Measurements from ENCODE around the gene SH2B3. TPM values are rescaled to one million over a fixed set of nuclear protein-coding genes. Genes with fewer than 3 reads are reported as not detected.

Gene SH2B3
- total and polyA plus RNA-seq, 2 donors (not counting 1 experiment from before 2014, with no cell fraction given): 21.9 to 69.4 TPM

DNA sequence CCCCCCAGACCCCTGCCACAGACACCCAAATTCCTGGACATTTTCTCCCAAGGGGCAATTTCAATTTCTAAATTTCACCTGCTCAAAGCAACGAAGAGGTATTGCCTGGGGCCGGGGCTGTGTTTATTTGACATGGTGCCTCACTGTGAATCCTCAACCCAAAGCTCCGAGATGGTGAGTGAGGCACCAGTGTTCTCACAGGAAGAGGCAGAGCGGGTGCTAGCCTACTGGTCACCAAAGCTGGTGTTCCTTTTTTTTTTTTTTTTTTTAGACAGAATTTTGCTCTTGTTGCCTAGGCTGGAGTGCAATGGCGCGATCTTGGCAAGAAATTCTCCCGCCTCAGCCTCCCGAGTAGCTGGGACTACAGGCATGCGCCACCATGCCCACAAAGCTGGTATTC, 14.8 kb upstream of the SH2B3 start:
- TF ChIP-seq, protein P1, sequence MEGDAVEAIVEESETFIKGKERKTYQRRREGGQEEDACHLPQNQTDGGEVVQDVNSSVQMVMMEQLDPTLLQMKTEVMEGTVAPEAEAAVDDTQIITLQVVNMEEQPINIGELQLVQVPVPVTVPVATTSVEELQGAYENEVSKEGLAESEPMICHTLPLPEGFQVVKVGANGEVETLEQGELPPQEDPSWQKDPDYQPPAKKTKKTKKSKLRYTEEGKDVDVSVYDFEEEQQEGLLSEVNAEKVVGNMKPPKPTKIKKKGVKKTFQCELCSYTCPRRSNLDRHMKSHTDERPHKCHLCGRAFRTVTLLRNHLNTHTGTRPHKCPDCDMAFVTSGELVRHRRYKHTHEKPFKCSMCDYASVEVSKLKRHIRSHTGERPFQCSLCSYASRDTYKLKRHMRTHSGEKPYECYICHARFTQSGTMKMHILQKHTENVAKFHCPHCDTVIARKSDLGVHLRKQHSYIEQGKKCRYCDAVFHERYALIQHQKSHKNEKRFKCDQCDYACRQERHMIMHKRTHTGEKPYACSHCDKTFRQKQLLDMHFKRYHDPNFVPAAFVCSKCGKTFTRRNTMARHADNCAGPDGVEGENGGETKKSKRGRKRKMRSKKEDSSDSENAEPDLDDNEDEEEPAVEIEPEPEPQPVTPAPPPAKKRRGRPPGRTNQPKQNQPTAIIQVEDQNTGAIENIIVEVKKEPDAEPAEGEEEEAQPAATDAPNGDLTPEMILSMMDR (IDR thresholded peaks at IDR 0.05): no peak
- no peak for TF ChIP-seq EZH2 (IDR thresholded peaks at IDR 0.05; ENCODE audit: borderline replicate concordance, insufficient read depth, low read depth, low read length, poor library complexity, severe bottlenecking)
- DNase-seq: no peak
- Histone ChIP-seq H3K4me3 (ENCODE audit: control extremely low read depth in 1 of 5, extremely low read depth in 1 of 5, insufficient read depth in 1 of 5, low read depth in 2 of 5, low read length in 4 of 5) (no peak overlapping the region), H3K27me3 (replicated peaks in 1 of 4; ENCODE audit: control extremely low read depth in 1 of 4, control insufficient read depth in 3 of 4, insufficient read depth in 4 of 4, low read length in 3 of 4) (no peaks in the 10 kb centered on the region), H2AFZ (ENCODE audit: insufficient read depth, low read depth, low read length, poor library complexity, severe bottlenecking) (no peak overlapping the region), H3K9me3 (ENCODE audit: control extremely low read depth in 1 of 3, control insufficient read depth in 2 of 3, insufficient read depth in 1 of 3, low read length in 2 of 3) (no peaks in the 10 kb centered on the region), H3K27ac (ENCODE audit: low read length in 2 of 2) (no peak overlapping the region), H3K36me3 (replicated peaks in 1 of 2; ENCODE audit: control extremely low read depth in 1 of 2, control insufficient read depth in 1 of 2, extremely low read depth in 1 of 2, insufficient read depth in 2 of 2, low read length in 1 of 2) (no peaks in the 10 kb centered on the region), H3K4me2 (replicated peaks; ENCODE audit: low read depth, low read length, poor library complexity, severe bottlenecking) (no peak overlapping the region), H3K79me2 (ENCODE audit: control insufficient read depth, insufficient read depth, low read length) (no peaks in the 10 kb centered on the region), H3K4me1 (ENCODE audit: control insufficient read depth in 2 of 2, insufficient read depth in 2 of 2, low read length in 2 of 2) (peaks cover 0 to 12% of the 10 kb centered on the region in 2 donors), H4K20me1 (ENCODE audit: control insufficient read depth, insufficient read depth, low read length, poor library complexity, severe bottlenecking) (no peaks in the 10 kb centered on the region), H3K9ac (ENCODE audit: low read length) (no peak overlapping the region)
- Mint-ChIP-seq H3K27ac (no peak overlapping the region), H3K4me1 (peaks cover 15% of the 10 kb centered on the region), H3K4me3 (no peak overlapping the region), H3K27me3 (no peaks in the 10 kb centered on the region), H3K9me3 (ENCODE audit: insufficient read depth) (no peaks in the 10 kb centered on the region)
- no peak for ATAC-seq (ENCODE audit: low read depth)
- POLR2A ChIA-PET: no interaction called here
- CTCF ChIA-PET: interaction anchor here (0.7 to 2.0 kb wide), 2 partner anchors 60 to 61 kb away, joined by 3 to 8 read pairs; no protein-coding TSS in a partner anchor
- 85% methylated on average over 9 of the region's 9 CpGs for WGBS (ENCODE audit: insufficient coverage)
- intact Hi-C loops (cut with micrococcal nuclease): no loop called here

DNA sequence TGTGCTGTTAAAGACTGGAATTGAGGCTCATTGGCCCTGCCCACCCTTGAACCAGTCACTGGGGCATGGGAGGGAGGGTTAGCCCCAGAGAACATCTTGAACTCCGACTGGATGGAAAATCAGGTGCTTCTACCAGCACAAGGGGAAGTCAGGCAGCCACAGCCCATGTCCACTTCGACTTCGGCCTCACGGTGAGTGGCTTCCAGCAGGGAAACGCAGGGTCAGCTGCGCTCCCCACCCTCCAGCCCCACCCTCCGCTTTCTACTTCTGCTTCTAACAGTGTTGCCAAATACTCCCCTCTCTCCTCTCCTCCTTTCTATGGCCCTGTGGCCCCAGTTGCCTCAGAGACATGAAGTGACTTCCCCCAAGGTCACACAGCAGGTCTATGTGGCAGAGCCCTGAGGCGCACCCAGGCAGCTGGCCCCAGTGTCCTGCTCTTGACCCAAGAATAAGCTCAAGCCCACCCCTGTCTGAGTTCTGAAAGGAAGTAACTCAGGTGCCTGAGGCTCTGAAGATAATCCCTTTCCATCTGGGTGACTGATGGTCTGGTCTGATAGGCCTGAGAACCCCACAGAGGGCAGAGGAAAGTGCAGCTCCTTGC, 11.9 kb upstream of the SH2B3 start:
- Mint-ChIP-seq H3K4me3 (no peak overlapping the region), H3K4me1 (peaks cover 27% of the 10 kb centered on the region), H3K27ac (peak overlapping the region; percentile 72), H3K27me3 (no peaks in the 10 kb centered on the region), H3K9me3 (ENCODE audit: insufficient read depth) (no peaks in the 10 kb centered on the region)
- Histone ChIP-seq H2AFZ (ENCODE audit: insufficient read depth, low read depth, low read length, poor library complexity, severe bottlenecking) (no peak overlapping the region), H3K4me2 (replicated peaks; ENCODE audit: low read depth, low read length, poor library complexity, severe bottlenecking) (no peak overlapping the region), H3K9me3 (ENCODE audit: control extremely low read depth in 1 of 3, control insufficient read depth in 2 of 3, insufficient read depth in 1 of 3, low read length in 2 of 3) (no peaks in the 10 kb centered on the region), H3K79me2 (ENCODE audit: control insufficient read depth, insufficient read depth, low read length) (no peaks in the 10 kb centered on the region), H4K20me1 (ENCODE audit: control insufficient read depth, insufficient read depth, low read length, poor library complexity, severe bottlenecking) (no peaks in the 10 kb centered on the region), H3K9ac (ENCODE audit: low read length) (no peak overlapping the region), H3K4me3 (ENCODE audit: control extremely low read depth in 1 of 5, extremely low read depth in 1 of 5, insufficient read depth in 1 of 5, low read depth in 2 of 5, low read length in 4 of 5) (no peak overlapping the region), H3K27ac (ENCODE audit: low read length in 2 of 2) (no peak overlapping the region), H3K36me3 (replicated peaks in 1 of 2; ENCODE audit: control extremely low read depth in 1 of 2, control insufficient read depth in 1 of 2, extremely low read depth in 1 of 2, insufficient read depth in 2 of 2, low read length in 1 of 2) (no peaks in the 10 kb centered on the region), H3K4me1 (ENCODE audit: control insufficient read depth in 2 of 2, insufficient read depth in 2 of 2, low read length in 2 of 2) (peaks cover 6 to 25% of the 10 kb centered on the region in 2 donors), H3K27me3 (replicated peaks in 1 of 4; ENCODE audit: control extremely low read depth in 1 of 4, control insufficient read depth in 3 of 4, insufficient read depth in 4 of 4, low read length in 3 of 4) (no peaks in the 10 kb centered on the region)
- intact Hi-C loops (cut with micrococcal nuclease): no loop called here
- DNase-seq (no peak), ATAC-seq (ENCODE audit: low read depth) (no peak)
- 63% methylated on average over 8 of the region's 8 CpGs for WGBS (ENCODE audit: insufficient coverage)
- POLR2A ChIA-PET: no interaction called here
- TF ChIP-seq, protein P1 (IDR thresholded peaks at IDR 0.05): no peak
- no peak for TF ChIP-seq EZH2 (IDR thresholded peaks at IDR 0.05; ENCODE audit: borderline replicate concordance, insufficient read depth, low read depth, low read length, poor library complexity, severe bottlenecking)
- CTCF ChIA-PET: interaction anchor here (0.8 to 22.7 kb wide), 4 partner anchors 11 to 135 kb away, joined by 3 to 1472 read pairs (median 84); no protein-coding TSS in a partner anchor
